Measurements from ENCODE around the gene G3BP1.
"Not testable (repeated sequence)": the region's sequence is repeated elsewhere in the genome, so short reads cannot be mapped to it uniquely, and the experiment has no call there.

Gene G3BP1

GRCh38 chr5:151793358-151793757 is 21.6 kb downstream of the G3BP1 start:
- DNase-seq (ENCODE audit: extremely low read depth in 1 of 2, low read depth in 1 of 2): no peak

- DNase-seq (ENCODE audit: extremely low read depth in 1 of 2, low read depth in 1 of 2): no peak
These were observed 23.7 kb downstream of the G3BP1 start for GRCh38 chr5:151795426-151795825.

- DNase-seq (ENCODE audit: extremely low read depth in 1 of 2, low read depth in 1 of 2): no peak
These were observed 26.9 kb downstream of the G3BP1 start for GRCh38 chr5:151798674-151799073.

- DNase-seq (ENCODE audit: extremely low read depth in 1 of 2, low read depth in 1 of 2): no peak
These were observed 27.7 kb downstream of the G3BP1 start for GRCh38 chr5:151799407-151799806.

GRCh38 chr5:151800532-151800931 is 28.8 kb downstream of the G3BP1 start:
- no peak for DNase-seq (ENCODE audit: extremely low read depth in 1 of 2, low read depth in 1 of 2)

- no peak for DNase-seq (ENCODE audit: extremely low read depth in 1 of 2, low read depth in 1 of 2)
These were observed 33.9 kb downstream of the G3BP1 start for GRCh38 chr5:151805414-151806223.

GRCh38 chr5:151808451-151809169 is 36.9 kb downstream of the G3BP1 start:
- no peak for DNase-seq (ENCODE audit: extremely low read depth in 1 of 2, low read depth in 1 of 2)

- DNase-seq (ENCODE audit: extremely low read depth in 1 of 2, low read depth in 1 of 2): no peak
These were observed 38.7 kb downstream of the G3BP1 start for GRCh38 chr5:151810449-151810848.

- no peak for DNase-seq (ENCODE audit: extremely low read depth in 1 of 2, low read depth in 1 of 2)
These were observed 39.1 kb downstream of the G3BP1 start for GRCh38 chr5:151810897-151811296.

GRCh38 chr5:151811593-151812321 is 40.0 kb downstream of the G3BP1 start:
- no peak for DNase-seq (ENCODE audit: extremely low read depth in 1 of 2, low read depth in 1 of 2)

- no peak for DNase-seq (ENCODE audit: extremely low read depth in 1 of 2, low read depth in 1 of 2)
These were observed 41.1 kb downstream of the G3BP1 start for GRCh38 chr5:151812757-151813309.

- DNase-seq (ENCODE audit: extremely low read depth in 1 of 2, low read depth in 1 of 2): no peak
These were observed 43.3 kb downstream of the G3BP1 start for GRCh38 chr5:151815051-151815450.

- no peak for DNase-seq (ENCODE audit: extremely low read depth in 1 of 2, low read depth in 1 of 2)
These were observed 48.1 kb downstream of the G3BP1 start for GRCh38 chr5:151819830-151820229.

- DNase-seq (ENCODE audit: extremely low read depth in 1 of 2, low read depth in 1 of 2): no peak
These were observed 48.5 kb downstream of the G3BP1 start for GRCh38 chr5:151820271-151820670.

- no peak for DNase-seq (ENCODE audit: extremely low read depth in 1 of 2, low read depth in 1 of 2)
These were observed 49.1 kb downstream of the G3BP1 start for GRCh38 chr5:151820903-151821302.

- DNase-seq (ENCODE audit: extremely low read depth in 1 of 2, low read depth in 1 of 2): no peak
These were observed 50.4 kb downstream of the G3BP1 start for GRCh38 chr5:151822141-151822540.

- no peak for DNase-seq (ENCODE audit: extremely low read depth in 1 of 2, low read depth in 1 of 2)
These were observed 53.7 kb downstream of the G3BP1 start for GRCh38 chr5:151825445-151825844.

- no peak for DNase-seq (ENCODE audit: extremely low read depth in 1 of 2, low read depth in 1 of 2)
These were observed 57.6 kb downstream of the G3BP1 start for GRCh38 chr5:151829370-151829769.

- not testable (repeated sequence) for DNase-seq (ENCODE audit: extremely low read depth in 1 of 2, low read depth in 1 of 2)
These were observed 61.1 kb downstream of the G3BP1 start for GRCh38 chr5:151832843-151833242.

GRCh38 chr5:151846765-151847164 is 75.0 kb downstream of the G3BP1 start:
- no peak for DNase-seq (ENCODE audit: extremely low read depth in 1 of 2, low read depth in 1 of 2)

- DNase-seq (ENCODE audit: extremely low read depth in 1 of 2, low read depth in 1 of 2): no peak
These were observed 76.1 kb downstream of the G3BP1 start for GRCh38 chr5:151847871-151848270.
